ENCODE measurements around the gene HSD17B1. TPM values are rescaled to one million over a fixed set of nuclear protein-coding genes. Genes with fewer than 3 reads are reported as not detected.
A peak's percentile ranks its signal among the peaks of the same experiment; 100 is the strongest.

HSD17B1 gene
- total and polyA plus RNA-seq, 2 donors (not counting 1 experiment from before 2014, with no cell fraction given): 0.40 to 2.6 TPM

DNA sequence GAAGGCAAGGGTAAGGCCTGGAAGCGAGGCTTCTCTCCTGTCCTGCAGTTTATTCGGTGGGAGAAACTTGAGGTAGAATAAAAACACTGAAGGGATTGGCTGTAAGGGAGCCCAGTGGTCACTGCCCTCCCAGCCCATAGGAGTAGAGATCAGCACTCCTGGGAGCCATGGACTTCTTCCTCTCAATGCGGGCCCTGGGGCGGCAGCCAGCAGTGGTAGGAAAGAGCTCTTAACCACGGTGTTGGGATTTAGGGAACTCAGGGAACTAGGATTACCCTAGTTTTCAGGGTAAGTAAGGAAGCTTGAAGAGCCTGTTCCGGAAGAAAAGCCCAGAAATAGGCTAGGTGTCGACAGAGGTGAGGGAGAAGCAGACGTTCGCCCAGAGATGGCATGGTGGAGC, 40.5 kb upstream of the HSD17B1 start:
- no peak for TF ChIP-seq EZH2 (IDR thresholded peaks at IDR 0.05; ENCODE audit: low read length, missing control alignments)
- TF ChIP-seq, protein P1, sequence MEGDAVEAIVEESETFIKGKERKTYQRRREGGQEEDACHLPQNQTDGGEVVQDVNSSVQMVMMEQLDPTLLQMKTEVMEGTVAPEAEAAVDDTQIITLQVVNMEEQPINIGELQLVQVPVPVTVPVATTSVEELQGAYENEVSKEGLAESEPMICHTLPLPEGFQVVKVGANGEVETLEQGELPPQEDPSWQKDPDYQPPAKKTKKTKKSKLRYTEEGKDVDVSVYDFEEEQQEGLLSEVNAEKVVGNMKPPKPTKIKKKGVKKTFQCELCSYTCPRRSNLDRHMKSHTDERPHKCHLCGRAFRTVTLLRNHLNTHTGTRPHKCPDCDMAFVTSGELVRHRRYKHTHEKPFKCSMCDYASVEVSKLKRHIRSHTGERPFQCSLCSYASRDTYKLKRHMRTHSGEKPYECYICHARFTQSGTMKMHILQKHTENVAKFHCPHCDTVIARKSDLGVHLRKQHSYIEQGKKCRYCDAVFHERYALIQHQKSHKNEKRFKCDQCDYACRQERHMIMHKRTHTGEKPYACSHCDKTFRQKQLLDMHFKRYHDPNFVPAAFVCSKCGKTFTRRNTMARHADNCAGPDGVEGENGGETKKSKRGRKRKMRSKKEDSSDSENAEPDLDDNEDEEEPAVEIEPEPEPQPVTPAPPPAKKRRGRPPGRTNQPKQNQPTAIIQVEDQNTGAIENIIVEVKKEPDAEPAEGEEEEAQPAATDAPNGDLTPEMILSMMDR (conservative IDR thresholded peaks at IDR 0.05 in 1 of 2, IDR thresholded peaks at IDR 0.05 in 1 of 2; ENCODE audit: low read depth in 1 of 2, low read length in 2 of 2): no peak
- Histone ChIP-seq H4K20me1 (ENCODE audit: control insufficient read depth, extremely low read depth, insufficient read depth, low read length) (no peaks in the 10 kb centered on the region), H3K79me2 (ENCODE audit: control insufficient read depth, insufficient read depth, low read length) (no peaks in the 10 kb centered on the region), H3K9ac (ENCODE audit: insufficient read depth, low read length) (no peak overlapping the region), H2AFZ (ENCODE audit: low read length) (no peak overlapping the region), H3K27ac (ENCODE audit: insufficient read depth, low read length) (no peak overlapping the region), H3K4me3 (replicated peaks in 1 of 4; ENCODE audit: control extremely low read depth in 1 of 4, insufficient read depth in 1 of 4, low read depth in 3 of 4, low read length in 4 of 4) (no peak overlapping the region), H3K4me1 (ENCODE audit: control insufficient read depth, extremely low read depth, insufficient read depth, low read length) (peaks cover 5% of the 10 kb centered on the region), H3K4me2 (ENCODE audit: extremely low read depth, insufficient read depth, low read length) (no peak overlapping the region), H3K27me3 (ENCODE audit: control insufficient read depth, insufficient read depth, low read length) (no peaks in the 10 kb centered on the region), H3K9me3 (ENCODE audit: control insufficient read depth, insufficient read depth, low read depth, low read length) (no peaks in the 10 kb centered on the region), H3K36me3 (ENCODE audit: control insufficient read depth, insufficient read depth, low read length) (peaks cover 8% of the 10 kb centered on the region)
- no peak for DNase-seq (ENCODE audit: low read depth in 2 of 2)

DNA sequence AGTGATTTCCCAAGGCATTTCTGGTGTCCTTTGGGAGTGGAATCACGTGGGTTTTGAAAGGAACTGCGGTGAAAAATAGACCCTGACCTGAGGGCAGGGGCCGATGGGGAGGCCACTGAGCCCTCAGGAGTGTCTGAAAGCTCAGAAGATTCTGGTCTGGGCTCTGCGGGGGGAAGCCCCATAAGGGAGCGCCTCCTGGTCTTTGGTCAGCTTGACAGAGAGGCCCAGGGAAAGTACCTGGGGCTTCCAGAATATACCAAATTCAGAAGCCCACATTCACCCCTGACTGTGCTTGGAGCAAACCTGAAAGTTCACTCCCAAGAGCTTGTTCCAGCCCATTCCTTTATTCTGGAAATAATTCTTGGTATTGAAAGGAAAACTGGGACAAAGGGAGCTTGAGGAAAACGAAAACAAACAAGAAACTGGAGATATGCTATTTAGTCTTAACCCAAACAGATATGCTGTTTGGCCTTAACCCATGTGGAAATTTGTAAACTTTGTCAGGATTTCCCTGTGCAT, 39.9 kb upstream of the HSD17B1 start:
- no peak overlapping the region for H3K4me3 ChIP-seq (replicated peaks in 1 of 4; ENCODE audit: control extremely low read depth in 1 of 4, insufficient read depth in 1 of 4, low read depth in 3 of 4, low read length in 4 of 4)
- H3K4me2 ChIP-seq (ENCODE audit: extremely low read depth, insufficient read depth, low read length): no peak overlapping the region
- no peak overlapping the region for H3K27ac ChIP-seq (ENCODE audit: insufficient read depth, low read length)
- TF ChIP-seq EZH2 (IDR thresholded peaks at IDR 0.05; ENCODE audit: low read length, missing control alignments): no peak
- TF ChIP-seq, protein P1 (conservative IDR thresholded peaks at IDR 0.05 in 1 of 2, IDR thresholded peaks at IDR 0.05 in 1 of 2; ENCODE audit: low read depth in 1 of 2, low read length in 2 of 2): no peak
- H3K9me3 ChIP-seq (ENCODE audit: control insufficient read depth, insufficient read depth, low read depth, low read length): no peaks in the 10 kb centered on the region
- H3K9ac ChIP-seq (ENCODE audit: insufficient read depth, low read length): no peak overlapping the region
- no peaks in the 10 kb centered on the region for H3K27me3 ChIP-seq (ENCODE audit: control insufficient read depth, insufficient read depth, low read length)
- H3K4me1 ChIP-seq (ENCODE audit: control insufficient read depth, extremely low read depth, insufficient read depth, low read length): peaks cover 9% of the 10 kb centered on the region
- H2AFZ ChIP-seq (ENCODE audit: low read length): no peak overlapping the region
- peak in 1 of 2 donors; percentile 66 for DNase-seq (ENCODE audit: low read depth in 2 of 2)
- no peaks in the 10 kb centered on the region for H3K79me2 ChIP-seq (ENCODE audit: control insufficient read depth, insufficient read depth, low read length)
- H3K36me3 ChIP-seq (ENCODE audit: control insufficient read depth, insufficient read depth, low read length): peaks cover 8% of the 10 kb centered on the region
- no peaks in the 10 kb centered on the region for H4K20me1 ChIP-seq (ENCODE audit: control insufficient read depth, extremely low read depth, insufficient read depth, low read length)

DNA sequence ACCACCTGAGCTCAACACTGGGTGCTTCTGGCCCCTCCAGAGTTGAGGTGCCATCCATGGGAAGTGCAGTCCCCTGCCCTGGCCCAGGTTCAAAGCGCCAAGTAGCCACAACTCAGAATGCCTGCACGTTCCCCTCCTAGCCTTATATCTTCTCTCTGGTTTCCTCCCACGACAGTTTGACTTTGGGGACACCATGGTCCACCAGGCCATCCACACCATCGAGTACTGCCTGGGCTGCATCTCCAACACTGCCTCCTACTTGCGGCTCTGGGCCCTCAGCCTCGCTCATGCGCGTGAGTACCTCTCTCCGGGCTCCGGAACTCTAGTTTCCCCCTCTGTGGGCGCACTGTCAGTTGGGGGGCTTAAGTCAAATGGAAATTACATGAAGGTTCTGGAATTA, 39.0 kb upstream of the HSD17B1 start:
- Histone ChIP-seq H3K4me1 (ENCODE audit: control insufficient read depth, extremely low read depth, insufficient read depth, low read length) (peaks cover 17% of the 10 kb centered on the region), H2AFZ (ENCODE audit: low read length) (no peak overlapping the region), H3K27me3 (ENCODE audit: control insufficient read depth, insufficient read depth, low read length) (no peaks in the 10 kb centered on the region), H3K4me3 (replicated peaks in 1 of 4; ENCODE audit: control extremely low read depth in 1 of 4, insufficient read depth in 1 of 4, low read depth in 3 of 4, low read length in 4 of 4) (no peak overlapping the region), H3K9ac (ENCODE audit: insufficient read depth, low read length) (no peak overlapping the region), H3K79me2 (ENCODE audit: control insufficient read depth, insufficient read depth, low read length) (no peaks in the 10 kb centered on the region), H4K20me1 (ENCODE audit: control insufficient read depth, extremely low read depth, insufficient read depth, low read length) (no peaks in the 10 kb centered on the region), H3K36me3 (ENCODE audit: control insufficient read depth, insufficient read depth, low read length) (peaks cover 5% of the 10 kb centered on the region), H3K9me3 (ENCODE audit: control insufficient read depth, insufficient read depth, low read depth, low read length) (no peaks in the 10 kb centered on the region), H3K27ac (ENCODE audit: insufficient read depth, low read length) (no peak overlapping the region), H3K4me2 (ENCODE audit: extremely low read depth, insufficient read depth, low read length) (no peak overlapping the region)
- no peak for TF ChIP-seq EZH2 (IDR thresholded peaks at IDR 0.05; ENCODE audit: low read length, missing control alignments)
- TF ChIP-seq, protein P1 (conservative IDR thresholded peaks at IDR 0.05 in 1 of 2, IDR thresholded peaks at IDR 0.05 in 1 of 2; ENCODE audit: low read depth in 1 of 2, low read length in 2 of 2): no peak
- DNase-seq (ENCODE audit: low read depth in 2 of 2): no peak

Data from fibroblast of lung (primary cell).